DOHH2 (cell line): Measurements from ENCODE around the gene PAN2.
"Not testable (repeated sequence)": the region's sequence is repeated elsewhere in the genome, so short reads cannot be mapped to it uniquely, and the experiment has no call there.

Experiments used
- H3F3A ChIP-seq: fragments of 200-600 bp; sonication (generic), shearing (Covaris generic); 2 replicates; pipeline ENCODE4 v1.6.0; 2016; ENCODE audit warnings: antibody characterized with exemption, mild to moderate bottlenecking; ENCODE audit not compliant: control insufficient read depth, insufficient read depth
- H3K27ac ChIP-seq: fragments of 200-600 bp; sonication (generic); 2 replicates; pipeline ENCODE4 v1.5.1; 2014; ENCODE audit warnings: low read depth, mild to moderate bottlenecking, low read length, moderate library complexity
- H3K27me3 ChIP-seq: fragments of 200-600 bp; sonication (generic); 2 replicates; pipeline ENCODE4 v1.6.1; 2014; ENCODE audit warnings: mild to moderate bottlenecking, low read length, mixed read lengths; ENCODE audit not compliant: control insufficient read depth
- H3K36me3 ChIP-seq: fragments of 200-600 bp; sonication (generic); 2 replicates; pipeline ENCODE4 v1.6.1; 2014; ENCODE audit warnings: mild to moderate bottlenecking, low read length, moderate library complexity, mixed read lengths; ENCODE audit not compliant: control insufficient read depth
- H3K4me1 ChIP-seq: fragments of 200-600 bp; sonication (generic); 2 replicates; pipeline ENCODE4 v1.6.1; 2014; ENCODE audit warnings: mild to moderate bottlenecking, low read length, mixed read lengths; ENCODE audit not compliant: control insufficient read depth
- H3K4me2 ChIP-seq: fragments of 200-600 bp; sonication (generic); 2 replicates; pipeline ENCODE4 v1.6.0; 2014; ENCODE audit warnings: mild to moderate bottlenecking, low read length, moderate library complexity
- H3K4me3 ChIP-seq: fragments of 200-600 bp; sonication (generic); 2 replicates; pipeline ENCODE4 v1.5.1; 2014; ENCODE audit warnings: mild to moderate bottlenecking, low read length, mixed read lengths
- H3K79me2 ChIP-seq: fragments of 200-600 bp; sonication (generic); 2 replicates; pipeline ENCODE4 v1.6.1; 2014; ENCODE audit warnings: mild to moderate bottlenecking, low read length, mixed read lengths; ENCODE audit not compliant: control insufficient read depth
- H3K9me2 ChIP-seq: fragments of 200-600 bp; sonication (generic); replicated peaks from 2 replicates; pipeline ENCODE4 v1.6.1; 2014; ENCODE audit warnings: mild to moderate bottlenecking, low read length, mixed read lengths; ENCODE audit not compliant: control insufficient read depth
- H3K9me3 ChIP-seq: fragments of 200-600 bp; sonication (generic); 2 replicates; pipeline ENCODE4 v1.6.1; 2014; ENCODE audit warnings: antibody characterized with exemption, low read length, mixed read lengths; ENCODE audit not compliant: control insufficient read depth, insufficient read depth
- H4K20me1 ChIP-seq: fragments of 200-600 bp; sonication (generic); 2 replicates; pipeline ENCODE4 v1.6.0; 2014; ENCODE audit warnings: low read depth, mild to moderate bottlenecking, antibody characterized with exemption, low read length, moderate library complexity; ENCODE audit not compliant: control insufficient read depth, insufficient read depth
- EZH2phosphoT487 ChIP-seq: fragments of 200-600 bp; sonication (generic); IDR thresholded peaks from 2 replicates; pipeline ENCODE4 v1.6.1; 2017; ENCODE audit warnings: borderline replicate concordance, mild to moderate bottlenecking, antibody characterized with exemption, low read length, moderate library complexity, mixed read lengths
- TF ChIP-seq, protein P1 (sequence below): fragments of 200-600 bp; sonication (generic); IDR thresholded peaks from one replicate; pipeline ENCODE4 v1.5.1; 2014; ENCODE audit warnings: antibody characterized with exemption, mild to moderate bottlenecking, low read depth, low read length; ENCODE audit not compliant: poor library complexity, severe bottlenecking

The PAN2 gene

DNA sequence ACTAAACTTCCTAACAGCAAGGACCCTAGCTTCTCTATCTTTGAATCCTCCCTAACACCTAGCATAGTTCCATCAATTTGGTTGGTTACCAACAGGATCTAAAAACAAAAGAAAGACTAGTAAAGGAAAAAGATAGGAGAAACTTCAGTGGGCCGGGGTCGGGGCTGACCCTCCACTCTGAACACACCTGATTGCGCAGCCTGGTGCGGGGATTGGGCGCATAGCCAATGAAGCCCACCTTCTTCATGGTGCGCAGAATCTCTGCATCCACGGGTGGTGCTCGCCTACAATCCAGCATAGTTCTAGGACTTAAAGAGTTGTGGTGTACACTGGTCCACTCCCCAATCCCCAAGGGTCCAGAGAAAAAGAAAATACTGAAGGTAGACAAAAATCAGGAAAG is 7.7 kb downstream of the PAN2 start:
- TF ChIP-seq EZH2phosphoT487: no peak
- TF ChIP-seq, protein P1, sequence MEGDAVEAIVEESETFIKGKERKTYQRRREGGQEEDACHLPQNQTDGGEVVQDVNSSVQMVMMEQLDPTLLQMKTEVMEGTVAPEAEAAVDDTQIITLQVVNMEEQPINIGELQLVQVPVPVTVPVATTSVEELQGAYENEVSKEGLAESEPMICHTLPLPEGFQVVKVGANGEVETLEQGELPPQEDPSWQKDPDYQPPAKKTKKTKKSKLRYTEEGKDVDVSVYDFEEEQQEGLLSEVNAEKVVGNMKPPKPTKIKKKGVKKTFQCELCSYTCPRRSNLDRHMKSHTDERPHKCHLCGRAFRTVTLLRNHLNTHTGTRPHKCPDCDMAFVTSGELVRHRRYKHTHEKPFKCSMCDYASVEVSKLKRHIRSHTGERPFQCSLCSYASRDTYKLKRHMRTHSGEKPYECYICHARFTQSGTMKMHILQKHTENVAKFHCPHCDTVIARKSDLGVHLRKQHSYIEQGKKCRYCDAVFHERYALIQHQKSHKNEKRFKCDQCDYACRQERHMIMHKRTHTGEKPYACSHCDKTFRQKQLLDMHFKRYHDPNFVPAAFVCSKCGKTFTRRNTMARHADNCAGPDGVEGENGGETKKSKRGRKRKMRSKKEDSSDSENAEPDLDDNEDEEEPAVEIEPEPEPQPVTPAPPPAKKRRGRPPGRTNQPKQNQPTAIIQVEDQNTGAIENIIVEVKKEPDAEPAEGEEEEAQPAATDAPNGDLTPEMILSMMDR: no peak
- Histone ChIP-seq H3K27ac (no peak overlapping the region), H3K4me3 (no peak overlapping the region), H3K79me2 (peaks cover 2% of the 10 kb centered on the region), H3K4me2 (no peak overlapping the region), H3F3A (no peaks in the 10 kb centered on the region), H3K36me3 (peaks cover 74% of the 10 kb centered on the region), H3K27me3 (no peaks in the 10 kb centered on the region), H4K20me1 (no peaks in the 10 kb centered on the region), H3K4me1 (no peaks in the 10 kb centered on the region), H3K9me2 (no peaks in the 10 kb centered on the region), H3K9me3 (no peaks in the 10 kb centered on the region)

DNA sequence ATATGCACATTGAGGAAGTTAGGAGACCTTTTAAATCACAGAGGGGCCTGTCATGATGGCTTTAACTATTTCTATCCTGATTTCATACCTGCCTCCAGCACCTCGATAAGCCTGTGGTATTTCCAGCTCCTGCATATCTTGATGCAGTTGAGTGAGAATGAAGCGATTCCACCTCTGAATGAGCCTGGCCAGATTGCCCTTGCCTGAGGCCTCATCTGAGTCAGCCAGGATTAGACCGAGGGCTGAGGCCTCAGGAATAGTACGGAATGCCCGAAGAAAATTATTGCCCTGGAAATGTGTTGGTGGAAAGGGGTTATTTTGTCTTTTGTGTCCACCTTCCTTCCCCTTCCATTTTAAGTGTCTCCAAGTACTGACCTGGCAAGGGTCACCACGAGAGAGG is 9.6 kb downstream of the PAN2 start:
- Histone ChIP-seq H3K27ac (no peak overlapping the region), H3K4me1 (no peaks in the 10 kb centered on the region), H4K20me1 (no peaks in the 10 kb centered on the region), H3K4me3 (no peak overlapping the region), H3K79me2 (no peaks in the 10 kb centered on the region), H3K4me2 (no peak overlapping the region), H3K9me3 (no peaks in the 10 kb centered on the region), H3K9me2 (no peaks in the 10 kb centered on the region), H3K27me3 (no peaks in the 10 kb centered on the region), H3K36me3 (peaks cover 81% of the 10 kb centered on the region), H3F3A (no peaks in the 10 kb centered on the region)
- no peak for TF ChIP-seq EZH2phosphoT487
- TF ChIP-seq, protein P1: no peak

DNA sequence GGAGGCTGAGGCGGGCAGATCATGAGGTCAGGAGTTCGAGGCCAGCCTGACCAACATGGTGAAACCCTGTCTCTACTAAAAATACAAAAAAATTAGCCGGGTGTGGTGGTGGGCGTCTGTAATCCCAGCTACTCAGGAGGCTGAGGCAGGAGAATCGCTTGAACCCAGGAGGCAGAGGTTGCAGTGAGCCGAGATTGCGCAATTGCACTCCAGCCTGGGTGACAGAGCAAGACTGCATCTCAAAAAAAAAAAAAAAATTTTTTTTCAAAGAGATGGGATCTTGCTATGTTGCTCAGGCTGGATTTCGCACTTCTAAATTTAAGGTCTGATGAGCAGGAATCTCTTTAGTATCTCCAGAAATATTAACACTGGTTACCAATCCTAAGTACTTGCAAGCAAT is 12.2 kb downstream of the PAN2 start:
- H3K27me3 ChIP-seq, H3K4me2 ChIP-seq, H3K79me2 ChIP-seq, H3K4me1 ChIP-seq, H3F3A ChIP-seq, H3K9me3 ChIP-seq, H3K27ac ChIP-seq, H3K4me3 ChIP-seq, H3K9me2 ChIP-seq, H4K20me1 ChIP-seq: not testable (repeated sequence)
- H3K36me3 ChIP-seq: peaks cover 79% of the 10 kb centered on the region

DNA sequence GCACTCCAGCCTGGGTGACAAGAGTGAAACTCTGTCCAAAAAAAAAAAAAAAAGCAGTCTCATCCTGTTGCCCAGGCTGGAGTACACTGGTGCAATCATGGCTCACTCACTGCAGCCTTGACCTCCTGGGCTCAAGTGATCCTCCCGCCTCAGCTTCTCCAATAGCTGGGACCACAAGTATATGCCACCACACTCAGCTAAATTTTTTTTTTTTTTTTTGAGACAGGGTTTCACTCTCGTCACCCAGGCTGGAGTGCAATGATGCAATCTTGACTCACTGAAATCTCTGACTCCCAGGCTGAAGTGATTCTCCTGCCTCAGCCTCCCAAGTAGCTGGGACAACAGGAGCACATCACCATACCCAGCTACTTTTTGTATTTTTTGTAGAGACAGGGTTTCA is 12.8 kb downstream of the PAN2 start:
- no peaks in the 10 kb centered on the region for H3K9me2 ChIP-seq
- no peak overlapping the region for H3K4me3 ChIP-seq
- H4K20me1 ChIP-seq: no peaks in the 10 kb centered on the region
- H3K9me3 ChIP-seq: no peaks in the 10 kb centered on the region
- H3F3A ChIP-seq: 0 out of 2 replicates have a peak, but pooled peaks cover 6% of the 10 kb centered on the region
- TF ChIP-seq, protein P1: no peak
- TF ChIP-seq EZH2phosphoT487: no peak
- H3K79me2 ChIP-seq: 0 out of 2 replicates have a peak, but pooled peaks cover 3% of the 10 kb centered on the region
- H3K4me2 ChIP-seq: no peak overlapping the region
- no peaks in the 10 kb centered on the region for H3K27me3 ChIP-seq
- no peak overlapping the region for H3K27ac ChIP-seq
- peaks cover 13% of the 10 kb centered on the region for H3K4me1 ChIP-seq
- peaks cover 74% of the 10 kb centered on the region for H3K36me3 ChIP-seq
